NCI-H1417 (cell line): ENCODE results near the gene CCNL2.
A peak's percentile ranks its signal among the peaks of the same experiment; 100 is the strongest.
"Not testable (repeated sequence)": the region's sequence is repeated elsewhere in the genome, so short reads cannot be mapped to it uniquely, and the experiment has no call there.

Experiments
- DNase-seq, 3 experiments: peaks; one replicate each; lab custom pipeline; 2025; lab: John Stamatoyannopoulos, UW

Gene CCNL2

DNA sequence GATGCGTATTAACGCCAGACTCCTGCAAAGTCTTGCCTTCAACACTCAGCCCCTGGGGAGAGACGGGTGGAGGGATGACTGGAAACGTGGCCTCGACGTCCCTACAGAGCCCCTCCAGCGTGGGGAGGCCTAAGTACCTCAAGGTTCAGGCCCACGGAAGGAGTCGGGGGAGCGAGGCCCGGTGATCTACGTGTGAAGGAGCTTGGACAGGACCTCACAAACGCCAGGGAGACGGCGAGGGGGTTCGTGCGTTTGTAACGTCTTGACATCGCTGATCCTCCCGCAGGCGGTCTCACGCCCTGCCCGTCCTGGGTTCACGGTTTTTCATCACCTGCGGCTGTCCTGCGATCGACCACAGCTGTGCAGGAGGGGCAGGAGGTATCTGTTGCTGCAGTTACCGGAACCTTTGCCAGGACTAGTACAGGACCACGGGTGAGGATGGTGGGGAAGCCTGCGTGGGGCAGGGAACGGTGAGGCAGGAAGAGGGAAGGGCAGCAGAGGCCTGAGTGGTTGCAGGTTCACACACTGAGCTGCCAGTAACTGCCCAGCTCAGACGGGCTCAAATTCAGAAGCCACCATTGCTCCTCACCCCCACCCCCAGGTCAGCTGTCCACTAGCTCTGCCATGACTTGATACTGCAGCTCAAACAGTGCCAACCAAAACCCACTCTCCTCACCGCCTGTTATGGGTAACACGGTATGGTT is 889 bp upstream of the CCNL2 start:
- peak in 2 of 3 experiments; percentile 38 to 61 for DNase-seq

DNA sequence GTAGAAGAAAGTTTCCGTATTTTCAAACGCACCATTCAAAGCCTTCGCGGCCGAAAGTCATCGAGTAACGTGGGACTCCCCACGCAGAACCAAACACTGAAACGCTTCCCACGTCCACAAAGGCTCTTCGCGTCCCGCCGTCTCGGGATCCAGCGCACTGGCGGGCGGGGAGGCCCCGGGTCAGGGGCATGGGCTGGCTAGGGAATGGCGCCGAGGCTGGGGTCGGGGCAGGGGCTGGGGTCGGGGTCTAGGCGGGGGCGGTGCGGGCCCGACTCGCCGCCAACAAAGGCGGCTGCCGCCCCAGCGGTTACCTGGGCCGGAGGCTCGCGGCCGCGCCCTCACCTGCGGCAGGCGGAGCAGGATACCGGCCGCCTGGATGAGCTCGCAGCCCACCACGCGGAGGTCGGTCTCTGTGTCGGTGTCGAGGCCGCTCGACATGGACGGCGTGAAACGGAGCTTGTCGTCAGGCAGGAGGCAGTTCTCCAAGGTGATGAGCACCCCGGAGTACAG is 403 bp downstream of the CCNL2 start:
- no peak for DNase-seq

- no peak for DNase-seq
Observed at GRCh38 chr1:1397839-1398523, 1.2 kb downstream of the CCNL2 start.

GRCh38 chr1:1395166-1395565 is 4.0 kb downstream of the CCNL2 start:
- no peak for DNase-seq

DNA sequence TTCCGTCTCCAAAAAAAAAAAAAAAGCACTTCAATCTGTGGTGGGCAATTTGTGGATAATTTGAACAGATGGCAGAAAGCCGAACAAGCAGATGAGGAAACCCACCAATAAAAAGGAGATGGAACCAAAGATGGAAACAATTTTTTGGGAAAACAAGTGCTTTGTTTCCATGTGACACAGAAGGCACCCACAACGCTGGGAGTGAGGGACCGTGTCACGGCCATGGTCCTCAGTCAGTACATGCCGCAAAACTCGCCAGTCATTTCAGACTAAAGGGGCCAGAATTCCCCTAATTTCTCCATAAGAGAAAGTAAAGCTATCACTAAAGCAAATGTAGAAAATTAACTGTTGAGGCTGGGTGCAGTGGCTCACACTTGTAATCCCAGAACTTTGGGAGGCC is 5.0 kb downstream of the CCNL2 start:
- DNase-seq: no peak

- no peak for DNase-seq
Observed at GRCh38 chr1:1393428-1393827, 5.7 kb downstream of the CCNL2 start.

GRCh38 chr1:1393014-1393413 is 6.1 kb downstream of the CCNL2 start:
- DNase-seq: no peak

DNA sequence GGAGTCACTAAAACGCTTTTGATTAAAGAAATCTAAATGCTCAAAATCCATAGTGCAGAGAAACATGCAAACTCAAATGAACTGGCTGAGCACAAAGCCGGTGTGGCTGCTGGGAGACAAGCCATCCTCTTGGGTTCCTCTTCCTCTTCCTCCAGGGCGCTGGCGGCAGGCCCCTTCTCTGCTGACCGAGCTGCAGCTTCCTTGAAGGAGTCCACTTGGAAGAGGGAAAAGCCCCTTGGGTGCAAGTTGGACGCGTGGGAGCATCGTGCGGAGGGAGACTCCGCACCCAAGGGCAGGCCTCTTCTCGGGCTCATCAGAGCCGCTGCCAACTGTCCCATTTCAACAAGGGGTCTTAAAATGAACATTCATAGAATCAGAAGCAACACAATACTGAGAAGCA is 7.9 kb downstream of the CCNL2 start:
- DNase-seq: no peak

DNA sequence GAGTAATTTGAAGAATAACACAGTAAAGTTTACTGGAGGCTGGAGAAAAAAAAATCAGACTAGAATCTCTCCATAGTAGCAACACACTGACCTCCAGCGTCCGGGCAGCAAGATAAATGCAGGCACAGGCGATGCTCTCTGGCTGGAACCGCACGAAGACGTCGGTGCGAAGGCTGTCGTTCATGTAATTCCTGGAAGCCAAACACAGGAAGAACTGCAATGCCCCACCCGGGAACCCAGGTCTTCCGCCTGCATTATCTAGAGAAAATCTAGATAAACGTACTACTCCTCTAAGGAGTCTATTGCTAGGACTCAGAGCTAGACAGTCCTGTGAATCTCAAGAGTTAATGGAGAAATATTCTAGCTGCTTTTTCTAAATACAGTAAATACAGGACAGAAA is 8.5 kb downstream of the CCNL2 start:
- DNase-seq: no peak

- DNase-seq: no peak
Observed at GRCh38 chr1:1388078-1388472, 11.1 kb downstream of the CCNL2 start.

DNA sequence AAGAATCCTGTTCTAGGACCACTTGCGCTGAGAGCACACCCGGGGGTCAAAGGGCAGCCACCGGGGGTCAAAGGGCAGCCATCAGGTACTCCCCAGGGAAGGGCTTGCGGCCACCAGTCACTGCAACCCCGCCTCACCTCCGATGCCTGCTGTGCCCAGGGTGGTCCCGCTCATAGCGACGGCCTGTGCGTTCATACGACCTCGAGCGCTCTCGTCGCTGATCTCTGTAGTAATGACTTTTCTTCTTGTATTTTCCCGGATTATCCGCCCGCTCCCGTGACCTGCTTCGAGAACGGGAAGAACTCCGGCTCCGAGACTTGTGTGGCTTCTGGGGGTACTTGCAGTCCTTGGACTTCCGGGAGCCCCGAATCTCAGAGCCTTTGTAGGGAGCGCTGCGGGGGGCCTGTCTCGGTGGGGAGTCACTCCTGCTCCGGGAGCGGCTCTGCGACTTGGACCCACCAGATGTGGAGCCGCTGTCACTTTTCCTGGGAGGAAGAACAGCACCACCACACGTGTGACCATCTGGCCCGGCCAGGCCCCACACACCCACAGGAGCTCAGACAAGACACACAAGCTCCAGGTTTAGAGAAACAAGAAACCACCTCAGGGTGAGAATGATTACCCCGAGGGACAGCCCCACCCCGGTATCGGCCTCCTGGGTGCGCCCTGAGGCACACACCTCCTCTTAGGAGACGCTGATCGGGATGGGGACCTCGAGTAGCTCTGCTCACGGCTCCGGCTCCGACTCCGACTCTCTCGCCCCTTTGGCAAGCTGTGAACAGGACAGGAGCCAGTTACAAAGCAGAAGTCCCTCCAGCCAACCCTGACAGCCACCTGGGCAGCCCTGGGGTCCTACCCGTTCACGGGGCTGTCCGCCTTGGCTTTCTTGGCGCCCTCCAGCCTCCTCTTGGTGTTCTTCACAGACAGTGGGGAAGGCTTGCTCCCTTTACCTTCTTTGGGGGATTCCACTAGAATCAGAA is 11.7 kb downstream of the CCNL2 start:
- no peak for DNase-seq

DNA sequence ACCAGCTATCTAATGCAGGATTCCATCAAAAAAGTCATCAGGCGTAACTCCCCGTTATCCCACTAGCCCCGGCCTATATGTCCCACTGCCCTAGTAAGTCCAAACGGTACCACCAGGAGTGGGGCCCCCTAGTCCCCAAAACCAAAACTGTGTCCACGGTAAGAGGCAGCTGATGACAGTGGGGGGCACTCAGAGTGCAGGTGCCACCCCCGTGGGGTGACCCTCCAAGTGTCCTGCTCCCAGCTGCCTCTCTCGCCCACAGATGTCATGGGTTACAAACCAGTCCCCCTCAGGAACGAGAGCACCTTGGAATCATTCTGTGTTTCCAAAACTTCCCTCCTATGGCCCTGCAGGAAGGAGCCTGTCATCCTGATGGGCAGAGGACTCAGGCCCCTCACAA is 13.2 kb downstream of the CCNL2 start:
- DNase-seq: no peak

- not testable (repeated sequence) for DNase-seq
Observed at GRCh38 chr1:1385339-1385738, 13.8 kb downstream of the CCNL2 start.

- no peak for DNase-seq
Observed at GRCh38 chr1:1381294-1381693, 17.8 kb downstream of the CCNL2 start.

- no peak for DNase-seq
Observed at GRCh38 chr1:1380860-1381259, 18.3 kb downstream of the CCNL2 start.

DNA sequence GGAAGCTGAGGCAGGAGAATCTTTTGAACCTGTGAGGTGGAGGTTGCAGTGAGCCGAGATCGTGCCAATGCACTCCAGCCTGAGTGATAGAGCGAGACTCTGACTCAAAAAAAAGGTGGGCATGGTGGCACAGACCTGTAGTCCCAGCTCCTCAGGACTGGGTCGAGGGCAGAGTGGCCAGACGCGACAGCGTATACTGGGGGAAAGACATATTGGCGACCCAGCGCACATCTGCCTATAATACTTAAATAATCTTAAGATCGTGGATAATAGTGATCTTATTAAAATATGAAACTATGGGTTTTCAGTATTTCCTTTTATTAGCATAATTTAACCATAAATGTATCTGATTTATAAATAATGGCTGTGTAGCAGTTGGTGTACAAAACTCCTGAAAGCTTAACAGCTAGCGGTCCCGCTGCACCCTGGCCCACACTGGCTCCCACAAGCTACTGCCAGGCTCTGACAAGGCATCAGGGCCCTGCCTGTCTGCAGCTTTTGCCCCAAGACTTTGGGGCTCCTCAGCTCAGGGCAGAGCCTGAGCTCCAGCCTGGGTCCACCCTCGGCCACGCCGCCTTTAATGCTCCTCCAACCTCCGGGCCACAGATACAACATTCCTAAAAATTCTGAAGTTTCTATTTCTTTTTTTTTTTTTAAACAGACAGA is 21.5 kb downstream of the CCNL2 start:
- DNase-seq: no peak

GRCh38 chr1:1376551-1377226 is 22.4 kb downstream of the CCNL2 start:
- DNase-seq: no peak

- peak; percentile 98 to 100 (median 100) for DNase-seq
Observed at GRCh38 chr1:1374929-1375662, 24.0 kb downstream of the CCNL2 start, which contains the start of gene AURKAIP1. TSS of gene AURKAIP1 (minus strand) at chr1:1375207. CDS start at chr1:1374756, 451 bp downstream.

DNA sequence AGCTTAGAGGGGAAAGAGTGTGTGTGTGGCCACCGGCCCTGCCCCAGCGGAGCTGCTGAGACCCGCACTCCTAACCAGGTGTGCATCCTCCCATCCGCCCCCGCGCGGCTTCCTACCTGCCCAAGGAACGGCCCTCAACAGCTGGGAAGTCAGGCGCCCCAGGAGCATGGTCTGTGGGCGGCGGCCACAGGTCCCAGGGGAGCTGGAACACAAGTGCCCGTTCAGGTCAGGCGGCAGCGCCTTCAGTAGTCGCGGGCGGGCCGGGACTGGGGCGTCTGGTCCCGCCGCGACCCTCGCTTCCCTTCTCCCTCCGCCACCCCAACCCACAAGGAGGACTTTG is 24.6 kb downstream of the CCNL2 start:
- peak in 2 of 3 experiments; percentile 29 to 61 for DNase-seq

DNA sequence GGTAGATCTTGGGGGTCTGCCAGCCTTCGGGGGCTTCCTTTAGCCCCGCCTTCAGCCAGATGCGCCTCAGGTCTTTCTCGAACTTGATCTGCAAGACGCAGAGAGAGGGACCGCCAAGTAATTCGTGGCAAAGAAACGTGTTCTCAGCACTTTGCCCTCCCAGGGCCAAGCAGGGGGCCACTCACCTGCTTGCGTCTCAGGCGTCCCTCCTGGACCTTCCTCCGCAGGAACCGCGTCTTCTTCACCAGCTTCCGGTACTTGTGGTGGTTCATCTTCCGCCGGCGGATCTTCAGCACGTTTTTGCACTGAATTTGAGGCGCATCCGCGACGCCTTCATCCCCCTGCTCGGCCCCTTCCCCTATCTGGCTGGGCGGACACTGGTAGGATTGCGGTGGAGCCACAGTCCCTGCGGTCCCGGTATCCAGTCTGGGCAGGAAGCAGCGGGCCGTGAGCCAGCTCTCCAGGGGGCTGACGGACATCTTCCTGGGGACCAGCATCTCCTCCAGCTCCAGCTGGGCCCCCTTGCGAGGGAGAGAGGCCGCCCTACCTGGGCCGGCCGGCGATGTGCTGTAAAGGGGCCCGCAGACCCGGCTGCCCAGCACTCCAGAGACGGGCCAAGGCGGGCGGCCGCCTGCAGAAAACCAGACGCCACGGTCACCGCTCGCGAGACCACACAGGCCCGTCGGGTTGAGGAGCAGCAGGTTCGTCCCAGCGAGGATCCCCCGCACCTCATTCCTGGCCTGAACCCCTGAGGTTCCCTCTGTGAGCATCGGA is 25.1 kb downstream of the CCNL2 start:
- DNase-seq: no peak
